DMS79 (cell line): ENCODE data around the gene SH2B3.

ENCODE experiments used
- DNase-seq: peaks from one replicate; lab custom pipeline; 2025; lab: John Stamatoyannopoulos, UW

Gene SH2B3

DNA sequence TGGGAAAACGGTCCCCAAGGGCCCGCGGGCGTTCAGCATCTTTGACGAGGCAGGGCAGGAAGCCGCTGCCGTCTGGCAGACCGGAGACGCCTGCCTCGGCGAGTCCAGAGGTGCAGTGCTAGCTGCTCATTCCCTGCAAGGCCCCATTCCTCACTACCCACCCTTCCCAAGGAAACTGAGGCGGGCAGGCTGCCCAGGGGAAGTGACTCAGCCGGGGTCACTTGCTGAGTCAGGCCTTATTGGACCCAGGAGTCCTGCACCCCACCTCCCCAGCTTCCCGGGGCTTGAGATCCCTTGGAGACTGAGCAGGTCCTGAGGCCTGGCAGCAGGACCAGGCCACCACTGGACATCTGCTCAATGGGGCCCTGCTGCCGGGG lies 3.7 kb downstream of the SH2B3 start:
- no peak for DNase-seq

DNA sequence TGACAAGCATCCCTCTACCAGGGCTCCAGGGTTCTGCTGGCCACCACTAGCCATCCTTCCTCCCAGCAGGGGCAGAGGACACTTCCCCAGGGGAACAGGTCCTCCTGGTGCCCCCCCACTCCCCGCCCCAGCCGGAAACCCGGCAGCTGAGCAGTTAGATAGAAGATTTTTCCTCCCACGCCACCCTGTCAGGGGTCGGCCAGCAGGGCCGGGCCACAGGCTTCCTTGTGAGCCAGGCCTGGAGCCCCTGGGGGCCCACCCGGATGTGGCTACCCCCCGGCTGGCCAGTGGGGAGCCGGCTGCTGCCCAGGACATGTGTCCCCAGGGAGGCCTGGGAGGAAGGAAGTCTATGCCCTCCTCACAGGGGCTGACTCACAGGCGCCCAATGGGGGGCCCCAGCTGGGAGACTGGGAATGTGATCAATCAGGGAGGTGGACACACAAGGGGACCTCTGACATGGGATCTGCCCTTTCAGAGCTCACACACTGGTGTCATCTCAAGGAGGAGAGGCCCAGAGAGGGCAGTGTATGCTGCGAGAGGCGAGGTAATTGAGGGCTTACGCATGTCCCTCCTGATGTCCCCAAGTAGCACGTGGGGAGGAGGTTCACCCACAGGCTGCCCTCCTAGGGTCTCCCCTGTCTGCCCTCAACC lies 4.2 kb downstream of the SH2B3 start:
- DNase-seq = no peak

DNA sequence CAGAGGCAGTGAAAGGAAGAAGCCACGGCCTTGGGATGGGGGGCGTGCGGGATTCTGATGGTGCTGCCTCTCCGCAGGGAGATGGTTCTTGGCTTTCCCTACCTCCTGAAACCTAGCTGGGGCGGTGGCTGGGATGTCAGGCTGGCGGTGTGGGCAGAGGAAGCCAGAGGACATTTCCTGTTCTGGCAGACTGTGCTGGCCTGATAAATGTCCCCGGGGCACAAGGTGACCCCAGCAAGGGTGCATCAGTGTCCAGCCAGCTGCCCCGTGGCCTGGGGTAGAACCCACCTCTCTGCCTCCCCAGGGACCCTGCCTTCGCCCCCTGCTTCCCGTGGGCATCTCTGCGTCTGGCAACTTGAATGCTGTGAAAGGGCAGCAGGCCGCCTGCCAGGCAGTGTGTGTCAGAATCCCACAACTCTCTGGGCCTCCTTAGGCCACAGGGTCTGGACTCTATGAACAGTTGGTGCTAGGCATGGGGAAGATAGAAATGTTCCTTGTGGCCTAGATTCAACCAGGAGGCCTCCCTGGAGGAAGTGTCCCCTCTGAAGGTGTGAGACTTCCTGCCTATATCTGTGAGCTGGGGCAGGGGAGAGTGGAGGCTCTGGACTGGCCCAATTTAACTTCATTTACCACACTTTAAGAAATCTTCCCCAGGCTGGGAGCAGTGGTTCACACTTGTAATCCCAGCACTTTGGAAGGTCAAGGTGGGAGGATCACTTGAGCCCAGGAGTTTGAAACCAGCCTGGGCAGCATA lies 4.9 kb downstream of the SH2B3 start:
- no peak for DNase-seq

DNA sequence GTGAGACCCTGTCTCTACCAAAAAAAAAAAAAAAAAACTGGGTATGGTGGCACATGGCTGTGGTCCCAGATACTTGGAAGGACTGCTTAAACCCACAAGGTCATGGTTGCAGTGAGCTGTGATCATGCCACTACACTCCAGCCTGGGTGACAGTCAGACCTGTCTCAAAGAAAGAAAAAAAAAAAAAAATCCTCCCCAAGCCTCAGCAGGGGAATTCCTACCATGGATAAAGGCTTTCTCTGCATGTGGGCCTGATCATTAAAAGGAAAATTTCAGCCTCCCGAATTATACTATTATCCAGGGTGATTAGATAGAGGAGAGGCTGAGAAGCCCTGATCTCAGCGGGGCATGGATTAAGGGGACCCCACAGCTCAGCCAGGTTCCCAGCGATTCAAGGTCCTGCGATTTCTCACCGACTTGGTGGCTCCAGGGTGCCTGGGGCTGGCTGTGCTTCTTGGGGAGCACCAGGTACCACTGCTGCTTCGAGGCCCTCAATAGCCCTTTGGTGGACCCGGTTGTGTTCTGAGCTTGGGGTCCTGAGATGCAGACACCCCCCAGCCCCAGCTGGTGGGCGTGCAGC lies 5.6 kb downstream of the SH2B3 start:
- DNase-seq = no peak

DNA sequence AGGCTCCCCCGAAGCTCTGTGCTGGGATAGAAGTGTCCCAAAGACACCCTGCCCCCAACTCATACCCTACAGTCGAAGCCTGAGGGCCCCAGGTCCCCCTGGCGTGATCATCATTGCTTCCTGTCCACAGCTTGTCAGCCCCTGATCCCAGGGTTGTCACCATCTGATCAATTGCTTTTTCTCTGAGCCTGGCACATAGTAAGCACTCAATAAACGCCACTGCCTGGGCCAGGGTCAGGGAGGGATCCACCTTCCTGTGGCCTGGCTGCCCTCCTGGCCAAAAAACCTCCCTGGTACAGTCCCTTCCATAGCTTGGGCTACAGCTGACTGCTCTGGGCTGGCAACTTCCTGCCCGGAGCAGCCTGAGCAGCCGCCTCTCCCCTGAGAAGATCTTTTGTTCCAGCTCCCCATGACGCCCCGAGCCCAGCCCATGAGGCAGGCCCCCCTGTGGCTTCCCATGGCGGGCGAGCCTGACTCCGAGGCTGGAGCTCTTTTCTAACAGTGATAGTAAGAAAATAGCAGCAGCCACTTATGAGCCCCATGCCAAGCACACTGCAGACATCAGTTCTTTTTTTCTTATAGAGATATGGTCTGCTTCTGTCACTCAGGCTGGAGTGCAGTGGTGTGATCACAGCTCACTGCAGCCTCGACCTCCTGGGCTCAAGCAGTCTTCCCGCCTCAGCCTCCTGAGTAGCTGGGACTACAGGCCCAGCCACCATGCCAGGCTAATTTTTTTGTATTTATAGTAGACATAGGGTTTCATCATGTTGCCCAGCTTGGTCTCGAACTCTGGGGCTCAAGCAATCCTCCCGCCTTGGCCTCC lies 6.5 kb downstream of the SH2B3 start:
- DNase-seq = no peak

DNA sequence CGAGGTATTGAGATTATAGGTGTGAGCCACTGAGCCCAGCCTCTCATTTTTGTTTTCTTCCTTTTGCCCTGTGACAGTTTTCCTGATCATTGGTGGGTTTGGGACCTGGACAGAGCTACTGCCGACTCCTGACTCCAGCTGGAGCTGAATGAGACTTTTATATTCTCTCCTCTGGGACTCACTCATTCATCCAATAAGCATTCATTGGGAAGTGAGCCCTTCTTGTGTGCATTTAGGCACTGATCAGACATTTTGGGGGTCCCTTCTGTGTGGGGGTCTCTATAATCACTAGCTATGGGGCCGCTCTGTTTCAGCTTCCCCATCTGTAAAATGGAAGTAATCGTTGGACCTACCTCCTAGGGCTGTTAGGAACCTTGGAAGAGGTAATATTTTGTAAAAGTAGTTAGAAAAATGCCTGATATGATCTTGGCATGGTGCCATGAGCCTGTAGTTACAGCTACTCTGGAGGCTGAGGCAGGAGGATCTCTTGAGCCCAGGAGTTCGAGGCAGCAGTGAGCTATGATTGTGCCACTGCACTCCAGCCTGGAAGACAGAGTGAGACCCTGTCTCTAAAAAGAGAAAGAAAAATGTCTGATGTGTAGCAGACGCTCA lies 7.2 kb downstream of the SH2B3 start:
- no peak for DNase-seq

DNA sequence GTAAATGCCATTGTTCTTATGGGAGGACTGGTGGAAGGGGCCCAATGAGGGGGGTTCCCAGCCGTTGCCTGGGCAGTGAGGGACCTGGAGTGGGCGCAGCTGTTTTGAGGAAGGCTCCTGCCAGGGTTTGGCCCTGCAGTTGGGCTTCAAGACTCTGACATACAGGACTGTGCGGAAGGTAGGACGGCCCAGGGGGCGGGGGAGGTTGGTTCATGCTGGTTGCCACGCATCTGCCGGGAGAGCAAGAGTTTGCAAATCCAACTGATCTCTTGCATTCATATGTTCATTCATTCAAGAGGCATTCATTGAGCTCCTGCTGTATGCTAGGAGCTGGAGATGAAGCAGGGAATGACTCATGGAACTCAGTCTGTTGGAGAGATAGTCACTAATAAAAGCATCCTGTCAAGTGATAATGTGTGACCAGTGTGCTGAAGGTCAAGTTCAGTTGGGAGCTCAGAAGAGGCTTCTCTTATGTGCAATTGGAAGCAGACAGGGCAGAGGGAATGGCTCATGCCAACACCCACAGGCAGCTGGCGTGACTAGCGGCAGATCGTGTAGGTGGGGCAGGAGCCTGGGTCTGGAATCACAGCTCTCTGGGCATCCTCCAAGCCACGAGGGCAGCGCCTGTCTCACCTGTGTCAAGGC lies 7.8 kb downstream of the SH2B3 start:
- DNase-seq = no peak

DNA sequence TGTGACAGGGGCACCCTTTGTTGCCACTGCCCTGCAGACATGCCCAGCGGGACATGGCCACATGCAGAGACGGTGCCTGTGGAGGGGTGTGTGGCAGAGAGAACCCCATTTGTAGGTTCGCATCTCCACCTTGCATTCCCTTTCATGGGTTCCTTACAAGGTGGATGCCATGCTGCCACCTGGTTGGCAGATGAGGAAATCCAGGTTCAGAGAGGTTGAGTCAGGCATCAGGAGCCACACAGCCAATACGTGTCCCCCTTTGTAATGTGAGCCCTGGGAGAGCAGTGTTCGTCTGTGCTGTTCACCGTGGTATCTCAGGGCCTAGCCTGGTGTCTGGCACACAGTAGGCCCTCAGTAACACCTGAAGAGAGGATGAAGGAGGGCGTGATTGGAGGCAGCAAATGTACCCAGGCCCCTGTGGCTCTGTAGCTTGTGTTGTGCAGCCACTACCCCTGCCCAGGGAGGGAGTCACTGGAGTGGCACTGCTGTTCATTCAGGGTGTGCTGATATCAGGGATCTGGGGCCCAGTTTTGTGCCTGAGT lies 9.1 kb downstream of the SH2B3 start:
- DNase-seq = no peak

DNA sequence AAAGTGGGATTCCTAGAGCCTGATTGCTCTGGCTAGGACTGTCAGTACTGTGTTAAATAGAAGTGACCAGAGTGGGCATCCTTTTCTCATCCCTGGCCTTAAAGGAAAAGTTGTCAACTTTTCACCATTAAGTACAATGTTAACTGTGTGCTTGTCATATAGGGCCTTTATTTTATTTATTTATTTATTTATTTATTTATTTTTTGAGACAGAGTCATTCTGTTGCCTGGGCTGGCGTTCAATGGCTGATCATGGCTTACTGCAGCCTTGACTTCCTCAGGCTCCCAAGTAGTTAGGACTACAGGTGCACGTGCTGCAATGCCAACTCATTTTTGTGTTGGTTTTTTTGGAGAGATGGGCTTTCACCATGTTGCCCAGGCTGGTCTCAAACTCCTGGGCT lies 11.6 kb downstream of the SH2B3 start:
- no peak for DNase-seq

DNA sequence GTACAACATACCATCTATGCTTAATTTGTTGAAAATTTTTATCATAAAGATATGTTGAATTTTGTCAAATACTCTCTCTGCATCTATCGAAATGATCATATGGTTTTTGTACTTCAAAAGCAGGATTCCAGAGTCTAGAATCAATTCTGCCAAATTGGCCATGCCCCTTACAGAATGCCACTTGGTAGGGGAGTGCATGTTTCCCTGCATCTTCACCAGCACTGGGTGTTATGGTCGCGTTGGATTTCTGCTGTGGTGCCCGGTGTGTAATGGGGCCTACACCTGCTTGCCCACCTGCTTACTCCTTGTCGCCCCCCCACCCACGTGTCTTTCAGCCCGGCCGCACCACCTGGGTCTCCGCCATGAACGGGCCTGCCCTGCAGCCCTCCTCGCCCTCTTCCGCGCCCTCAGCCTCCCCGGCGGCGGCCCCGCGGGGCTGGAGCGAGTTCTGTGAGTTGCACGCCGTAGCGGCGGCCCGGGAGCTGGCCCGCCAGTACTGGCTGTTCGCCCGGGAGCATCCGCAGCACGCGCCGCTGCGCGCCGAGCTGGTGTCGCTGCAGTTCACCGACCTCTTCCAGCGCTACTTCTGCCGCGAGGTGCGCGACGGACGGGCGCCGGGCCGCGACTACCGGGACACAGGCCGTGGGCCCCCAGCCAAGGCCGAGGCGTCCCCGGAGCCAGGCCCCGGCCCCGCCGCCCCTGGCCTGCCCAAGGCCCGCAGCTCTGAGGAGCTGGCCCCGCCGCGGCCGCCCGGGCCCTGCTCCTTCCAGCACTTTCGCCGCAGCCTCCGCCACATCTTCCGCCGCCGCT lies 12.3 kb downstream of the SH2B3 start:
- DNase-seq = no peak

DNA sequence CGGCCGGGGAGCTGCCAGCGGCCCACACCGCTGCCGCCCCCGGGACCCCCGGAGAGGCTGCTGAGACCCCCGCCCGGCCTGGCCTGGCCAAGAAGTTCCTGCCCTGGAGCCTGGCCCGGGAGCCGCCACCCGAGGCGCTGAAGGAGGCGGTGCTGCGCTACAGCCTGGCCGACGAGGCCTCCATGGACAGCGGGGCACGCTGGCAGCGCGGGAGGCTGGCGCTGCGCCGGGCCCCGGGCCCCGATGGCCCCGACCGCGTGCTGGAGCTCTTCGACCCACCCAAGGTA lies 12.8 kb downstream of the SH2B3 start:
- no peak for DNase-seq

DNA sequence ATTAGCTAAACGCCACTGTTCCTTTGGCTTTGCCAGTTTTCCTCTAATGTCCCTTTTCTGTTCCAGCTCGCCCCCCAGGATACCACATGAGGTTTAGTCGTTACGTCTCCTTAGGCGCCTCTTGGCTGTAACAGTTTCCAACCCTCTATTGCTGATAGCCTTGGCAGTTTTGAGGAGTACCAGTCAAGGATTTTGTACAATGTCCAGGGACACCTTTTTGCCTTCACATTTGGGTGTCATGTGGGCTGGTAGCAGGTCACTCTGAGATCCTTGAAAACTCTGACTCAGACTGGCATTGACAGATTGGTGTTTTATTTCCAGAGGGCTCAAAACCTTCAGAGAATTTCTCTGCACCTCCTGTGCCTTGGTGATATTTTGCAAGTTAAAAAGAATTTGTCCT lies 14.1 kb downstream of the SH2B3 start:
- DNase-seq = no peak

DNA sequence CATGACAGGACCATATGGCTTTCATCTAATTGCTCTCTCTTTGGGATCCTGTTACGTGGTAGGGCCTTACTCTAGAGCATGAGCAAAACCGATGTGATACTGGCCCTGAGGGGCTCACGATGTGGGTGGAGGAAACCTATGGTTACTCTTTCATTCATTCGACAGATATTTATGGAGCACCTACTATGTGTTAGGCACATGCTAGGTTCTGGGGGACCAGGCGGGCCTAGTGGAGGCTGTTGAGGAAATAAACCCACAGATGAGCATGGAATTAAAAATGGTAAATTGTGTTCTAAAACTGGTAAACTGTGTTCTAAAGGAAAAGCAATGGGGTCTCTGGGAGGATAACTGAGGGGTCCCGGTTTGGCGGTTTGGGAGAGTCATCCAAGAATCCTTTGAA lies 14.8 kb downstream of the SH2B3 start:
- no peak for DNase-seq

DNA sequence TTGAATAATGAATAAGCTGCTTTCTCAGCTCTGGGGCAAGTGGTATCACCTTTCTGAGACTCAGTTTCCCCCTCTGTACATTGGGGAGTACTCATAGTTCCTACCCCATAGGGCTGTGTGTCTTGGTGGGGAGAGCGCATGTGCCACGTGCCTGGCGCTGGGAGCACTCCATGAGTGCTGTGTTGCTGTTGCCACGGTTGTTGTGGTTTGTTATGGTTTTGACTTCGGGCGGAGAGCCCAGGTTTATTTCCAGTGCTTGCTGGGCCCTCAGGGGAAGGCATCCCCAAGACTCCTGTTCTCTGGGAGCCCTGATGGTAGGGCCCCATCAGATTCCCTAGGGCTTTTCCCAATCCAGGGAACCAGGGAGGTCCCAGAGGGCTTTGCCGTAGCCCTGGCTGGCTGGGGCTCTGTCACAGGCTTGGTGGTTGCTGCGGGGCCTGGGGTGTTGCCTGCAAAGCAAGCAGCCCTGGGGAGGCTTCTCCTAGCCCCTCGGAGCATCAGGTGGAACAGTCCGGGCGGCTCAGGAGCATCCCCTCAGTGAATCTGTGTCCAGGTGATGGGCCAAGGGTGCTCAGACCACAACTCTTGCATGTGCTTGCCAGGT lies 18.6 kb downstream of the SH2B3 start:
- DNase-seq = no peak

DNA sequence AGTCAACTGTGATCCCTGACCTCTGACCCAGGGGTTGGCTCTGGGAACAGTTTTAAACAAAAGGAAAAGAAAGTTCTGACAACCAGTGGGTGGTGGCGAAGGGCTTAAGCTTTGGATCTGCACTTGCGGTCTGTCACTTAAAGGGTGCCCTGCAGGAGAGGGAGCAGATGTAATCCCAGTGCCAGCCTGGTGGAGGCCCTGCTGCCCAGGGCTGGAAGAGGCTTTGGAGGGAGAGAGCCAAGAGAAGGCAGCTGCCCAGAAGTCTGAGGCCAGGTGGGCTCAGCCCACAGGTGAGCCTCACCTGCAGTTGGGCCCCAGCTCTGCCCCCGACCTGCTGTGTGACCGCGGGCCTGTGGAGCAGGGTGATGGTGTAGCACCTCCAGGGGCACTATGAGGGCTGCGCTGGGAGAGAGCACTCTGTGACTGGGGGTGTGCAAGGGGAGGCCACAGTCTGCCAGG lies 19.1 kb downstream of the SH2B3 start:
- no peak for DNase-seq

DNA sequence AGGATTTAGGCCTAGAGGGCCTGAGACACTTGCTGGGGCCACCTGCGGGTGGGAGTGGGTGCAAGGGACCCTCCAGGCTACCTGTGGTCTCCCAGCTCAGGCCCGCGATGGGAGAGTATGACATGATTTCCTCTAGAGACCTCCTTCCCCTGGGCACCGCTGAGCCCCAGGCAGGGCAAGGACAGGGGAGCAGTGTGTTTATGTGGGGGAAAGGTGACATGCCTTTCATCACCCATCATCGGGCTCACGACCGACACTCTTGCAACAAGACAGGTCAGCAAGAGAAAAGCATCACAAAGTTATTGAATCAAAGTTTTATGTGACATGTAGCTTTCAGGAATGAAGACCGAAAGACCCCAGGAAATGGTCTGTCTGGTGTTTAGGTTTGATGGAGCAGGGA lies 19.9 kb downstream of the SH2B3 start:
- no peak for DNase-seq

DNA sequence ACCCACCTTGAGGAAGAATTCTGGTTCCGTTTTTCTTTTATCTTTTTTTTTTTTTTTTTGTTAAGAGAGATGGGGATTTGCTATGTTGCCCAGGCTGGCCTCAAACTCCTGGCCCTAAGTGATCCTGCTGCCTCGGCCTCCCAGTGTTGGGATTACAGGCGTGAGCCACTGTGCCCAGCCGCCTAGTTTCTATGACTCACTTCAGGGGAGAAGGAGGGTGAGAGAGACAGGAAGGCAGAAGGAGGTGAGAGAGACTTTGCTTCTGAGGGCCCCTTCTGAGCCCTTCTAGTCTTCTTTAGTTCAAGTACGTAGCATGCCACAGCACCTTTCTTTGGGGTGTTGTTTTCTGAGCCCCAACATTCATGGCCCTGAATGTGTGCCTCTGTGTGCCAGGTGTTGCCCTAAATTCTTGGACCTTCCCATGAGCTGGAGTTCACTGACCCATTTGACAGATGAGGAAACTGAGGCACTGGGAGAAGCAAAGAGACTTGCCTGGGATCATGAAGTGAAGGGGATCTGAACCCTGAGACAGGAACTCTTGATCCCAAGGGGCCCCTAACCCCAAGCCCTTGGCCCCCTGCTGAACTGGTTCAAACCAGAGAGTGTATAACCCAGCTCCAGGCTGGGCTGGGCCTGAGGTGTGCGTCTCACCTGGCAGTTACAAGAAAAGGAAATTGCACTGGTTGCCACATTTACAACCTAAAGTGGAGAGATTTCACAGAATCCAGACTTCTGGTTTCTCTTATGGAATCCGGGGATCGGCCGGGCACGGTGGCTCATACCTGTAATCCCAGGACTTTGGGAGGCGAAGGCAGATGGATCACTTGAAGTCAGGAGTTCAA lies 20.8 kb downstream of the SH2B3 start:
- no peak for DNase-seq

DNA sequence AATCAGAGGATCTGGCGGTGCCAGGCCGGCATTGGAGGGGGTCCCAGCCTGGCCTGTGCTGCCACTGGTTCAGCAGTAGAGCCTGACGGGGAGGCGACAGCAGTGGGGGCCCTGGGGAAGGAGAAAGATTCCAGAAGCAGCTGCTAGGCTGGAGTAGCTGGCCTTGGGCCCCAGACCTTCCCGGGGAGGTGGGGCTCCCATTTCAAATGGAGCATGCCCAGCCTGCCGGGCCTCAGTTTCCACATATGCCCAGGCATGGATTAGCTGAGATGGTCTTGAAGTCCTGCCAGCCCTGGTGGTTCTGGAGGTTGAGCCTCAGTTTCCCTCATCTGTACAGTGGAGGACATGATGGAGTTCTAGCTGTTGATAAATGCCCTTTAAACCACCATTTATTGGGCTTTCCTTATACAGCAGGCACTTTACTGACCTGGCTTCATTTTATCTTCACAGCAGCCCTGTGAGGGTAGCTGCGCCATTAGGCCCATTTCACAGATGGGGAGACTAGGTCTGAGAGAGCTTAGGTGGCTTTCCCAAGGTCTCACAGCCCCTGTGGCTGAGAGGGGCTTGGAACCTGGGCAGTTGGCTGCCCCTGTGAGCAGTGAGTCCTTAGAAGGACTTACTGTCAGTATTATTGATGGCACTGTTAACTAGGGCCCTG lies 21.8 kb downstream of the SH2B3 start:
- no peak for DNase-seq
